IPS-20b (cell line): ENCODE results near the gene ATP13A4.

Source experiments
- H3K27ac ChIP-seq: one replicate; pipeline ENCODE4 v1.5.1; 2013; ENCODE audit warnings: low read length
- H3K27me3 ChIP-seq: 2 replicates; pipeline ENCODE4 v1.6.1; 2013; ENCODE audit warnings: mild to moderate bottlenecking, low read length, inconsistent platforms; ENCODE audit not compliant: insufficient read depth
- H3K36me3 ChIP-seq: 2 replicates; pipeline ENCODE4 v1.6.1; 2013; ENCODE audit warnings: low read depth, mild to moderate bottlenecking, inconsistent platforms, low read length, moderate library complexity; ENCODE audit not compliant: insufficient read depth
- H3K4me1 ChIP-seq: 2 replicates; pipeline ENCODE4 v1.6.1; 2013; ENCODE audit warnings: mild to moderate bottlenecking, control low read depth, inconsistent platforms, low read length, moderate library complexity; ENCODE audit not compliant: insufficient read depth
- H3K4me3 ChIP-seq: 2 replicates; pipeline ENCODE4 v1.5.1; 2013; ENCODE audit warnings: mild to moderate bottlenecking, low read length, inconsistent platforms
- H3K9ac ChIP-seq: 2 replicates; pipeline ENCODE4 v1.6.1; 2013; ENCODE audit warnings: low read depth, mild to moderate bottlenecking, inconsistent platforms, low read length, moderate library complexity
- H3K9me3 ChIP-seq: 2 replicates; pipeline ENCODE4 v1.6.1; 2013; ENCODE audit warnings: mild to moderate bottlenecking, low read depth, low read length, inconsistent platforms; ENCODE audit not compliant: insufficient read depth

Gene ATP13A4

GRCh38 chr3:193510154-193510553 is 44.5 kb downstream of the ATP13A4 start:
- no peak overlapping the region for H3K4me3 ChIP-seq
- no peak overlapping the region for H3K9ac ChIP-seq
- no peaks in the 10 kb centered on the region for H3K9me3 ChIP-seq
- no peaks in the 10 kb centered on the region for H3K36me3 ChIP-seq
- H3K27ac ChIP-seq = no peak overlapping the region
- H3K27me3 ChIP-seq = no peaks in the 10 kb centered on the region
- H3K4me1 ChIP-seq = no peaks in the 10 kb centered on the region; the same call in 1 of the 2 replicates

GRCh38 chr3:193509103-193509965 is 45.4 kb downstream of the ATP13A4 start:
- Histone ChIP-seq H3K27ac (no peak overlapping the region), H3K4me3 (no peak overlapping the region), H3K4me1 (no peaks in the 10 kb centered on the region; the same call in 1 of the 2 replicates), H3K9me3 (no peaks in the 10 kb centered on the region), H3K36me3 (no peaks in the 10 kb centered on the region), H3K27me3 (no peaks in the 10 kb centered on the region), H3K9ac (no peak overlapping the region)

GRCh38 chr3:193508108-193508507 is 46.6 kb downstream of the ATP13A4 start:
- Histone ChIP-seq H3K4me3 (no peak overlapping the region), H3K27ac (no peak overlapping the region), H3K27me3 (no peaks in the 10 kb centered on the region), H3K36me3 (no peaks in the 10 kb centered on the region), H3K9ac (no peak overlapping the region), H3K4me1 (no peaks in the 10 kb centered on the region; the same call in 1 of the 2 replicates), H3K9me3 (no peaks in the 10 kb centered on the region)

- H3K4me1 ChIP-seq = no peaks in the 10 kb centered on the region; the same call in 1 of the 2 replicates
- no peaks in the 10 kb centered on the region for H3K27me3 ChIP-seq
- no peaks in the 10 kb centered on the region for H3K36me3 ChIP-seq
- H3K9ac ChIP-seq = no peak overlapping the region
- no peaks in the 10 kb centered on the region for H3K9me3 ChIP-seq
- no peak overlapping the region for H3K27ac ChIP-seq
- H3K4me3 ChIP-seq = no peak overlapping the region
Observed at GRCh38 chr3:193507566-193507965, 47.1 kb downstream of the ATP13A4 start.

- Histone ChIP-seq H3K27me3 (no peaks in the 10 kb centered on the region), H3K4me1 (no peaks in the 10 kb centered on the region; the same call in 1 of the 2 replicates), H3K9ac (no peak overlapping the region), H3K4me3 (no peak overlapping the region), H3K27ac (no peak overlapping the region), H3K9me3 (no peaks in the 10 kb centered on the region), H3K36me3 (no peaks in the 10 kb centered on the region)
Observed at GRCh38 chr3:193506921-193507320, 47.8 kb downstream of the ATP13A4 start.

GRCh38 chr3:193502871-193503270 is 51.8 kb downstream of the ATP13A4 start:
- no peak overlapping the region for H3K27ac ChIP-seq
- no peaks in the 10 kb centered on the region for H3K9me3 ChIP-seq
- no peaks in the 10 kb centered on the region for H3K36me3 ChIP-seq
- H3K4me1 ChIP-seq = no peaks in the 10 kb centered on the region
- no peaks in the 10 kb centered on the region for H3K27me3 ChIP-seq
- no peak overlapping the region for H3K4me3 ChIP-seq
- no peak overlapping the region for H3K9ac ChIP-seq

GRCh38 chr3:193499801-193500485 is 54.8 kb downstream of the ATP13A4 start:
- H3K4me1 ChIP-seq = no peaks in the 10 kb centered on the region
- H3K36me3 ChIP-seq = no peaks in the 10 kb centered on the region
- H3K27ac ChIP-seq = no peak overlapping the region
- no peak overlapping the region for H3K9ac ChIP-seq
- H3K27me3 ChIP-seq = no peaks in the 10 kb centered on the region
- no peaks in the 10 kb centered on the region for H3K9me3 ChIP-seq
- no peak overlapping the region for H3K4me3 ChIP-seq

GRCh38 chr3:193499136-193499770 is 55.4 kb downstream of the ATP13A4 start:
- Histone ChIP-seq H3K27ac (no peak overlapping the region), H3K9ac (no peak overlapping the region), H3K27me3 (no peaks in the 10 kb centered on the region), H3K9me3 (no peaks in the 10 kb centered on the region), H3K4me3 (no peak overlapping the region), H3K36me3 (no peaks in the 10 kb centered on the region), H3K4me1 (no peaks in the 10 kb centered on the region)

- Histone ChIP-seq H3K4me3 (no peak overlapping the region), H3K27ac (no peak overlapping the region), H3K9me3 (no peaks in the 10 kb centered on the region), H3K4me1 (no peaks in the 10 kb centered on the region), H3K36me3 (no peaks in the 10 kb centered on the region), H3K9ac (no peak overlapping the region), H3K27me3 (no peaks in the 10 kb centered on the region)
Observed at GRCh38 chr3:193498215-193498614, 56.5 kb downstream of the ATP13A4 start.

- no peaks in the 10 kb centered on the region for H3K4me1 ChIP-seq
- H3K4me3 ChIP-seq = no peak overlapping the region
- no peaks in the 10 kb centered on the region for H3K9me3 ChIP-seq
- no peaks in the 10 kb centered on the region for H3K27me3 ChIP-seq
- H3K9ac ChIP-seq = no peak overlapping the region
- H3K27ac ChIP-seq = no peak overlapping the region
- H3K36me3 ChIP-seq = no peaks in the 10 kb centered on the region
Observed at GRCh38 chr3:193496658-193497057, 58.0 kb downstream of the ATP13A4 start.

- H3K36me3 ChIP-seq = no peaks in the 10 kb centered on the region
- no peak overlapping the region for H3K9ac ChIP-seq
- H3K4me3 ChIP-seq = no peak overlapping the region
- no peaks in the 10 kb centered on the region for H3K4me1 ChIP-seq
- H3K27me3 ChIP-seq = no peaks in the 10 kb centered on the region
- H3K9me3 ChIP-seq = no peaks in the 10 kb centered on the region
- H3K27ac ChIP-seq = no peak overlapping the region
Observed at GRCh38 chr3:193491026-193491425, 63.7 kb downstream of the ATP13A4 start.
